Keratinocyte (primary cell): ENCODE data around the gene ZC3H7A.

Experiments used
- CTCF ChIP-seq, 3 experiments: IDR thresholded peaks in 1 of 3; conservative IDR thresholded peaks in 1 of 3; optimal IDR thresholded peaks in 1 of 3; 2 replicates in 2 of 3; 3 replicates in 1 of 3; pipeline versions ENCODE3 to v1.5.1; 2011; ENCODE audit warnings: low read length in 3 of 3, mild to moderate bottlenecking in 3 of 3, moderate library complexity in 2 of 3, control low read depth in 1 of 3, inconsistent platforms in 1 of 3; ENCODE audit not compliant: insufficient read depth in 2 of 3; ENCODE audit errors: extremely low read depth in 1 of 3
- EZH2 ChIP-seq: IDR thresholded peaks from one replicate; pipeline ENCODE4 v1.6.1; 2012; ENCODE audit warnings: inconsistent platforms, mild to moderate bottlenecking, low read length, moderate library complexity

GRCh38 chr16:11762431-11762830 is 34.6 kb downstream of the ZC3H7A start:
- TF ChIP-seq CTCF (optimal IDR thresholded peaks at IDR 0.05 in 1 of 3, IDR thresholded peaks at IDR 0.05 in 1 of 3, conservative IDR thresholded peaks at IDR 0.05 in 1 of 3; ENCODE audit: extremely low read depth in 1 of 3, insufficient read depth in 2 of 3, low read length in 3 of 3) (no peak), EZH2 (no peak)
